GM21526 (cell line): ENCODE data around the gene OR2T11.
"Not testable (repeated sequence)": the region's sequence is repeated elsewhere in the genome, so short reads cannot be mapped to it uniquely, and the experiment has no call there.

Source experiments
- ATAC-seq: cut with Tn5 transposase; IDR thresholded peaks from one replicate; pipeline ENCODE4 v1.9.1; 2021; ENCODE audit warnings: moderate library complexity; ENCODE audit not compliant: unreplicated experiment, low FRiP score

OR2T11 gene

GRCh38 chr1:248634991-248635390 lies at the start of gene OR2T11:
TSS of gene OR2T11 (minus strand) at chr1:248635091. CDS start at chr1:248627128, 7,963 bp downstream.
- not testable (repeated sequence) for ATAC-seq

GRCh38 chr1:248681651-248682050 lies 46.8 kb upstream of the OR2T11 start:
- ATAC-seq = no peak

GRCh38 chr1:248670003-248670402 lies 35.1 kb upstream of the OR2T11 start:
- no peak for ATAC-seq

- peak; percentile 98 for ATAC-seq
These were observed 28.8 kb upstream of the OR2T11 start for GRCh38 chr1:248663453-248664328.

DNA sequence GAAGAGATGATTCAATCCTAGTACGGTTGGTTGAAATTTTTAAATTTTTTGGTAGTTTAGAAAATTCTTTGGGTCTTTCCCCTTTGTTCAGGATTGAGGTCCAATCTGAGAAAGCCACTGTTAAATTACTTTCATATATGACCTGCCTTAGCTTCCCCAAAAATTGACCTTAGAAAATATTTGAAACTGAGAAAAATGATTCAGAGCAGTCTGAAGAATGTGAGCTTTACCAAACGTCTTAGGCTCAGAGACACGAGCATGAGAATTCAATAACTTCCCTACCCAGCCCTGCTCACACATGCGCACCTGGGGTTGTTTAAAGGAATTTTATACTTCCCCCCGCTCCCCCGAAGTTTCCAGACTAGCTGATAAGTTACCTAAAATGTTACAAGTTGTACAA lies 21.9 kb upstream of the OR2T11 start:
- ATAC-seq = not testable (repeated sequence)

- peak; percentile 69 for ATAC-seq
These were observed 20.5 kb upstream of the OR2T11 start, which contains the start of gene OR2T27 for GRCh38 chr1:248655354-248655753. TSS of gene OR2T27 (minus strand) at chr1:248655528. CDS start at chr1:248650884, 4,644 bp downstream.

- not testable (repeated sequence) for ATAC-seq
These were observed 14.1 kb upstream of the OR2T11 start for GRCh38 chr1:248648770-248649536.

DNA sequence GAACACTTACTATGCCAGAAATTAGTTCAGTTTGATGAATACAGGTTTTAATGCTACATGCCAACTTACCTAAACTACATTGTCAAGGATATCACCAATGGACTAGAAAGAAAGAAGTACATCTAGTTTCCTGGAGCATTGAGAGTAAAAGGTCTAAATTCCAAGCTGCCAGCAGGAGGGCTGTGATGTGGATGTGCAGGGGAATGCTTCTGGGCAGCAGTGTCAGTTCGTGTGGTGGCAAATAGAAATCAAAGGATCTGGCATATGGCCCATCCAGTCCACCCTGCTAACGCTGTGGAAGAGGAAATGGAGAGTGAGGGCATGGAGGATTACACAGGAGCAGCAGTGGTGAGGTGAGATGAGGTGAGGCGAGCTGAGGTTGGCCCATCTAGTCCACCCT lies 10.3 kb upstream of the OR2T11 start, which contains the start of gene OR2T35:
OR2T35 (minus strand) TSS at position 101 of the 400 bp plus-strand sequence. CDS start 6,020 bp downstream, outside the sequence.
- not testable (repeated sequence) for ATAC-seq

GRCh38 chr1:248642971-248643651 lies 8.2 kb upstream of the OR2T11 start:
- ATAC-seq = peak; percentile 64

GRCh38 chr1:248641583-248641982 lies 6.7 kb upstream of the OR2T11 start:
- not testable (repeated sequence) for ATAC-seq

DNA sequence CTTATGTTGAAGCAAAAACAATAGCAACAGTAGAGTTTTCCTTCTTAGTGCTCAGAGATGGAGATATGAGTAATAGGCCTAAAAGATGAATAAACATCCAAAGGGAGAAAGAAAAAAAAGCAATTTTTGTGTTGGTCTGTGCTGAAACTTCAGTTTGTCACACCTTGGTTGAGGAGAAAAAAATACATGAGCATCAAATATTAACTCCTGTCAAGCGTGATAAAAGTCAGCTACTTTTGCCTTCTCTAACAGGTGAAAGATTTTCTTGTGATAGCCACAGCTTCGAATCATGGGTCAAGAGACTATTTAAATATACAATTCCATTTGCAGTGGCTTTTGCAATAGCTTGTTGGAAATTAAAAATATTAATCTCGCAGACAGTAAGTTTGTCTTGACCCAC lies 6.0 kb upstream of the OR2T11 start:
- ATAC-seq = peak; percentile 41

GRCh38 chr1:248639652-248640051 lies 4.8 kb upstream of the OR2T11 start:
- ATAC-seq = not testable (repeated sequence)

- ATAC-seq = not testable (repeated sequence)
These were observed 1.7 kb upstream of the OR2T11 start for GRCh38 chr1:248636612-248637011.

- no peak for ATAC-seq
These were observed 3.4 kb downstream of the OR2T11 start for GRCh38 chr1:248631354-248632008.

DNA sequence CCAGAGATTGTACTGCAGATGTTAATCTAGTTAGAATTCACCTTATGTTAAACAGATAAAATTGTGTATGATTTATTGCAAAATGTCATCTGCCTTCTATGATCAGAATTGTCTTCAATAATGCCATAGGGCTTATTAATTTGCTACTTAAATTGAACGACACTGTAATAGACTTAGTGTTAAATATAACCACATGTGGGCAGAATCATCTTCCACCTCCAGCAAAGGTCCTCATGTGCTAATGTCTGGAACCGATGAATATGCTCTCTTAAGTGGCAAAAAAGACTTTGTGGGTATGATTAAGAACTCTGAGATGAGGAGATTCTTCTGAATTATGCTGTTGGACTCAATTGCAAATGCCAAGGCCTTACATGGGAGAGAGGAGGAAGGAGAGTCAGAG lies 4.3 kb downstream of the OR2T11 start:
- no peak for ATAC-seq

DNA sequence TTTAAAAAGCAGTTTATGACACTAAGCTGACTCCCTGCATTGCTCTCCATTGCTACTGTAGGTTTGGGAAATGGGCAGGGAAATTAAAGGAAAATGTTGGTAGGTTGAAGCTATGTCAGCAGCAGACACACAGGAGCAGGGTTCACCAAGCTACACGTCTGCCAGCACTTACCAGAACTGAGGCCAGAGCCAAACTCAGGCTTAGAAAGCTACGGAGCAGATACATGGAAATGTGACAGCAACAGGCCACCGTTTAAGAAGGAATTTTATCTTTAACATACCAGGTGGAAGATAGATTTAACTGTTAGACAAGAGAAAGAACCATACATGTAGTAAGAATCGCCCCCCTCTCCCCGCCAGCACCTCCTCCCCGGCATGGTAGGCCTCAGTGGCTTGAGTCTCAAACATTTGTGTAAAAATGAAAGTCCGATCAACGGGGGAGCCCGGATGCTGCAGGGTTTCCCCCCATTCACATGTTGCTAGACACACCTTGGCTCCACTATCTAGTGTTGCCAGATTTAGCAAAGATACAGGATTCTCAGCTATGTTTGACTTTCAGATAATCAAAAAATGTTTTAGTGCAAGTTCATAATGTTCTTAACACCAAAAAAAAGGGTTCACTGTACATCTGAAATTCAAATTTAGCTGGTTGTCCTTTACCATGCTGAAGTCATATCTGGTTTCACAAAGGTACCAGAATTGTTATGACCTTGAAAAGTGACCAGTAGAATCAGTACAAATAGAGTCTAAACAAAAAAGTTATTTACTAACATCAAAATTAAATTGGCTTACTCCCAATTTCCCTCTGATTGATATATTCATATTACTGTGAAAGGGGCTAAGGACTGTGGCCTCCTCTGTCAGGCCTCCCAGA lies 6.7 kb downstream of the OR2T11 start:
- ATAC-seq = peak; percentile 96

DNA sequence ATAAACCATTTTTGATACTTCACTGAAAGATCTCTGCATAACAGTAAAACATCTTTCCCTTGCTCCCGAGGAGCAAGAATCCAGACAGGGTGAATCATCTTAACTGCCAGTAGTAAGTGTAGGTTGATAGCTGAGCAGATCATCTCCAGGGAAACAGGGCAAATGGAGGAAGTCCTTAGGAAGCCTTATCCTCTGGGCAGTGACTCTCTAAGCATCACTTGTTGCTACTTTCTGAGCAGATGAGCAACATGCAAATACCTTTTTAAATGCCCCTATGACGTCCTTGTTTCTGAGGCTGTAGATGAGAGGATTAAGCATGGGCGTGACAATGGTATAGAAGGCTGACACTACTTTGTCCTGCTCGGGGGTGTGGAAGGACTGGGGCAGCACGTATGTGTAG lies 8.9 kb downstream of the OR2T11 start:
- ATAC-seq = no peak

- ATAC-seq = no peak
These were observed 9.7 kb downstream of the OR2T11 start for GRCh38 chr1:248625166-248625565.

DNA sequence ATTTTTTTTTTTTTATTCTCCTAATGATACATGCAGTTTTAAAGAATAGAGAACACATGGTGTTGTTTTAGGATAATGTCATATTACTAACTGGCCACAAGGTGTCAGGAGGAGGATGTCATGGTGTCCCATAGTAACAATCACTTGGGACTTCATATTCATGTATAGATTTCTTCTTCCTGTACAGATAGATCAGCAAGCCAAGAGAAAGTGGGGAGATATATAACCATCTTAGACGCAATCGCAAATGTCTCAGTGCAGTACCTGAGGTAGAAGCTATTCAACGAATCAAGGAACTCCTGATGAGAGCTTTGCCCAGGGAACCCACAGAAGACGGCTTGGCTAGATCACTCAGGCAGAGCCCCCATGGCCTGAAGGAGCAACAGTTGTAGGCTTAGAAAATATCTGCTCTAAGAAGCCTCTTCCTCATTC lies 12.3 kb downstream of the OR2T11 start:
- ATAC-seq = peak; percentile 97
